GM12878 (cell line): Measurements from ENCODE around the gene SUGCT. TPM values are rescaled to one million over a fixed set of nuclear protein-coding genes. Genes with fewer than 3 reads are reported as not detected.

Source experiments
- ATAC-seq: fragments of 200-7000 bp; cut with Tn5 transposase; 3 replicates; pipeline ENCODE4 v1.9.1; 2020; ENCODE audit warnings: mild to moderate bottlenecking, moderate library complexity
- BruUV-seq: library from RNA; stranded (reverse); fragments of 400-500 nt; replicated peaks from 2 replicates; lab custom pipeline; 2021; lab: Mats Ljungman, UMichigan
- CTCF ChIA-PET: fragments of 300-600 bp; sonication (Branson Sonifier 250); formaldehyde crosslinking; extraction: SDS; loops from one replicate; lab custom pipeline; 2021; ENCODE audit warnings: inconsistent platforms; lab: Yijun Ruan, JAX
- POLR2A ChIA-PET: fragments of 350-600 bp; formaldehyde crosslinking; extraction: SDS; loops from one replicate; lab custom pipeline; 2021; ENCODE audit warnings: inconsistent platforms; lab: Charles Lee
- RAD21 ChIA-PET: fragments of 300-600 bp; sonication (Branson Sonifier 250); formaldehyde crosslinking; loops from one replicate; lab custom pipeline; 2023; ENCODE audit warnings: antibody characterized with exemption; ENCODE audit not compliant: unreplicated experiment; lab: Charles Lee
- SMC1A ChIA-PET: fragments of 300-600 bp; sonication (Branson Sonifier 250); formaldehyde crosslinking; loops from one replicate; lab custom pipeline; 2023; ENCODE audit not compliant: unreplicated experiment, uncharacterized antibody; lab: Charles Lee
- DNase-seq: peaks from one replicate; pipeline ENCODE4 v3.0.0-alpha.2; 2011; ENCODE audit warnings: low read depth, low spot score
- FAIRE-seq: peaks from 3 replicates; lab custom pipeline; 2011; peaks lifted over from hg19 to GRCh38; lab: Jason Lieb, UNC
- H2AFZ ChIP-seq: 2 replicates; pipeline ENCODE4 v1.6.0; 2011; ENCODE audit warnings: low read depth, low read length, control low read depth; ENCODE audit not compliant: control insufficient read depth
- H3K27ac ChIP-seq: 2 replicates; pipeline ENCODE4 v1.5.1; 2011; ENCODE audit warnings: control low read depth; ENCODE audit not compliant: control insufficient read depth, insufficient read depth
- H3K27me3 ChIP-seq, 2 experiments: replicated peaks in 1 of 2; 2 replicates each; pipeline versions ENCODE4 v1.6.0 to v1.6.1; 2011; ENCODE audit warnings: low read length in 1 of 2; ENCODE audit not compliant: control insufficient read depth in 2 of 2, insufficient read depth in 2 of 2
- H3K36me3 ChIP-seq, 2 experiments: 2 replicates each; pipeline ENCODE4 v1.5.1; 2011; ENCODE audit warnings: low read length in 1 of 2; ENCODE audit not compliant: control insufficient read depth in 2 of 2, insufficient read depth in 2 of 2
- H3K4me1 ChIP-seq: 2 replicates; pipeline ENCODE4 v1.6.1; 2011; ENCODE audit warnings: mild to moderate bottlenecking, low read length, moderate library complexity, mixed read lengths; ENCODE audit not compliant: control insufficient read depth, insufficient read depth
- H3K4me2 ChIP-seq: 2 replicates; pipeline ENCODE4 v1.6.0; 2011; ENCODE audit warnings: control low read depth; ENCODE audit not compliant: control insufficient read depth, insufficient read depth
- H3K4me3 ChIP-seq: fragments of 200-600 bp; sonication (generic); 2 replicates; pipeline ENCODE4 v1.5.1; 2016
- H3K79me2 ChIP-seq: 2 replicates; pipeline ENCODE4 v1.6.0; 2011; ENCODE audit warnings: low read length; ENCODE audit not compliant: control insufficient read depth, insufficient read depth
- H3K9ac ChIP-seq: 2 replicates; pipeline ENCODE4 v1.8.0; 2011; ENCODE audit warnings: low read length, control low read depth, mixed read lengths; ENCODE audit not compliant: control insufficient read depth, insufficient read depth
- H3K9me3 ChIP-seq: replicated peaks from 3 replicates; pipeline ENCODE4 v1.5.1; 2011; ENCODE audit warnings: mild to moderate bottlenecking, low read length; ENCODE audit not compliant: control insufficient read depth, insufficient read depth
- H4K20me1 ChIP-seq: 2 replicates; pipeline ENCODE4 v1.6.0; 2011; ENCODE audit not compliant: control insufficient read depth, insufficient read depth
- BCL3 ChIP-seq: IDR thresholded peaks from 2 replicates; pipeline ENCODE4 v1.6.1; 2011; ENCODE audit warnings: borderline replicate concordance, low read depth, mild to moderate bottlenecking, moderate library complexity, low read length; ENCODE audit not compliant: insufficient read depth, poor library complexity, severe bottlenecking
- MYC ChIP-seq: IDR thresholded peaks from 2 replicates; pipeline ENCODE4 v1.6.1; 2011; ENCODE audit warnings: mild to moderate bottlenecking, low read length, moderate library complexity, inconsistent platforms; ENCODE audit not compliant: insufficient read depth, insufficient replicate concordance, insufficient read length, severe bottlenecking
- NR2C2 ChIP-seq: IDR thresholded peaks from 2 replicates; pipeline ENCODE4 v1.6.1; 2011; ENCODE audit warnings: borderline replicate concordance, low read depth; ENCODE audit not compliant: control insufficient read depth, insufficient read length
- NR2F1 ChIP-seq: fragments of 450-650 bp; conservative IDR thresholded peaks from 2 replicates; pipeline ENCODE4 v1.6.1; 2017; ENCODE audit warnings: mild to moderate bottlenecking
- RUNX3 ChIP-seq: IDR thresholded peaks from 2 replicates; pipeline ENCODE4 v1.6.1; 2012; ENCODE audit warnings: low read length, inconsistent platforms
- SMARCA5 ChIP-seq: fragments of 450-650 bp; IDR thresholded peaks from 2 replicates; pipeline ENCODE4 v1.6.1; 2017; ENCODE audit warnings: mild to moderate bottlenecking
- ZSCAN29 ChIP-seq: fragments of 450-650 bp; IDR thresholded peaks from 2 replicates; pipeline ENCODE4 v1.6.1; 2017; ENCODE audit warnings: mild to moderate bottlenecking, moderate library complexity
- WGBS: methylation state at CpG from one replicate; pipeline ENCODE4 v1.1.6; 2016; ENCODE audit warnings: low lambda C conversion rate; ENCODE audit not compliant: insufficient replicate concordance, insufficient coverage; ENCODE audit errors: missing lambda C conversion rate; 5-methylcytosine and 5-hydroxymethylcytosine counted together
- in situ Hi-C: fragments of 300-500 bp; cut with MboI; formaldehyde crosslinking; loops from 9 replicates; pipeline ENCODE4 v1.14.3; 2018; ENCODE audit warnings: mixed read lengths
- intact Hi-C: fragments of 100-400 bp; cut with micrococcal nuclease; formaldehyde crosslinking; loops from one replicate; pipeline ENCODE4 v1.14.2; 2022; ENCODE audit not compliant: unreplicated experiment
- polyA plus RNA-seq, 11 experiments: library from polyadenylated mRNA; depleted of rRNA in 4 of 11; unstranded in 6 of 11; stranded (reverse) in 5 of 11; fragments of >200 nt; fragmentation: Nextera tagmentation in 4 of 11; fragmentation: Illumina TruSeq in 1 of 11; extraction: Ambion mirVana in 4 of 11; extraction: Trizol in 1 of 11; gene quantifications; 1 replicate in 1 of 11; 2 replicates in 10 of 11; pipeline versions ENCODE4 v1.2.1 to v1.2.3, GENCODE V29; 2011 to 2016; ENCODE audit warnings: inconsistent platforms in 2 of 11, missing spikeins in 2 of 11, low read depth in 1 of 11
- total RNA-seq, 4 experiments: library from RNA; depleted of rRNA in 3 of 4; stranded (reverse); fragments of >200 nt in 3 of 4; fragmentation: Illumina TruSeq in 1 of 4; extraction: Trizol in 1 of 4; gene quantifications; 2 replicates each; pipeline versions ENCODE4 v1.2.1 to v1.2.3, GENCODE V29; 2013 to 2021

SUGCT gene
- total and polyA plus RNA-seq, 10 of the 15 experiments (the other 5 are each of a cell fraction or from before 2014, with no cell fraction given), result 0.08 to 1.2 (median 0.67) TPM; not detected in 1

- no peaks in the 10 kb centered on the region for H4K20me1 ChIP-seq
- in situ Hi-C loops (no loop called here), intact Hi-C loops (no loop called here)
- CTCF ChIA-PET, result no interaction called here
- no peaks in the 10 kb centered on the region for H3K9me3 ChIP-seq
- H3K27me3 ChIP-seq, result no peaks in the 10 kb centered on the region
- H3K4me2 ChIP-seq, result no peak overlapping the region
- RAD21 ChIA-PET, result interaction anchor here (0.6 kb wide), 1 partner anchor 16 kb away, joined by 3 read pairs; no protein-coding TSS in a partner anchor
- POLR2A ChIA-PET, result no interaction called here
- SMC1A ChIA-PET, result interaction anchor here (0.6 kb wide), 1 partner anchor 50 kb away, joined by 4 read pairs; no protein-coding TSS in a partner anchor
- no peak for FAIRE-seq
- no peaks in the 10 kb centered on the region for H3K79me2 ChIP-seq
- H3K4me1 ChIP-seq, result no peaks in the 10 kb centered on the region
- TF ChIP-seq ZSCAN29 (no peak), NR2F1 (no peak), RUNX3 (no peak), BCL3 (no peak), NR2C2 (no peak), SMARCA5 (no peak), MYC (no peak)
- WGBS, result 43% methylated on average over 4 of the region's 4 CpGs
- H2AFZ ChIP-seq, result no peak overlapping the region
- ATAC-seq, result no peak
- no peak overlapping the region for H3K27ac ChIP-seq
- no peaks in the 10 kb centered on the region for H3K36me3 ChIP-seq
- H3K9ac ChIP-seq, result no peak overlapping the region
- no peak for DNase-seq
- BruUV-seq, result no TSS peak
- no peak overlapping the region for H3K4me3 ChIP-seq
Observed at GRCh38 chr7:40621592-40621998, 486.8 kb downstream of the SUGCT start.
